Measurements from ENCODE around the gene MAP2K4. TPM values are rescaled to one million over a fixed set of nuclear protein-coding genes. Genes with fewer than 3 reads are reported as not detected.
A peak's percentile ranks its signal among the peaks of the same experiment; 100 is the strongest.

Gene MAP2K4
- total and polyA plus RNA-seq, 2 donors (not counting 1 experiment from before 2014, with no cell fraction given): 23.5 to 25.4 TPM

- H3K4me2 ChIP-seq (ENCODE audit: extremely low read depth, insufficient read depth, low read length): no peak overlapping the region
- H3K4me1 ChIP-seq (ENCODE audit: control insufficient read depth, extremely low read depth, insufficient read depth, low read length): no peaks in the 10 kb centered on the region
- DNase-seq (ENCODE audit: low read depth in 2 of 2): peak; percentile 37 to 80
- no peak overlapping the region for H3K4me3 ChIP-seq (replicated peaks in 1 of 4; ENCODE audit: control extremely low read depth in 1 of 4, insufficient read depth in 1 of 4, low read depth in 3 of 4, low read length in 4 of 4)
- H4K20me1 ChIP-seq (ENCODE audit: control insufficient read depth, extremely low read depth, insufficient read depth, low read length): no peaks in the 10 kb centered on the region
- no peaks in the 10 kb centered on the region for H3K27me3 ChIP-seq (ENCODE audit: control insufficient read depth, insufficient read depth, low read length)
- H3K9ac ChIP-seq (ENCODE audit: insufficient read depth, low read length): no peak overlapping the region
- TF ChIP-seq, protein P1, sequence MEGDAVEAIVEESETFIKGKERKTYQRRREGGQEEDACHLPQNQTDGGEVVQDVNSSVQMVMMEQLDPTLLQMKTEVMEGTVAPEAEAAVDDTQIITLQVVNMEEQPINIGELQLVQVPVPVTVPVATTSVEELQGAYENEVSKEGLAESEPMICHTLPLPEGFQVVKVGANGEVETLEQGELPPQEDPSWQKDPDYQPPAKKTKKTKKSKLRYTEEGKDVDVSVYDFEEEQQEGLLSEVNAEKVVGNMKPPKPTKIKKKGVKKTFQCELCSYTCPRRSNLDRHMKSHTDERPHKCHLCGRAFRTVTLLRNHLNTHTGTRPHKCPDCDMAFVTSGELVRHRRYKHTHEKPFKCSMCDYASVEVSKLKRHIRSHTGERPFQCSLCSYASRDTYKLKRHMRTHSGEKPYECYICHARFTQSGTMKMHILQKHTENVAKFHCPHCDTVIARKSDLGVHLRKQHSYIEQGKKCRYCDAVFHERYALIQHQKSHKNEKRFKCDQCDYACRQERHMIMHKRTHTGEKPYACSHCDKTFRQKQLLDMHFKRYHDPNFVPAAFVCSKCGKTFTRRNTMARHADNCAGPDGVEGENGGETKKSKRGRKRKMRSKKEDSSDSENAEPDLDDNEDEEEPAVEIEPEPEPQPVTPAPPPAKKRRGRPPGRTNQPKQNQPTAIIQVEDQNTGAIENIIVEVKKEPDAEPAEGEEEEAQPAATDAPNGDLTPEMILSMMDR (conservative IDR thresholded peaks at IDR 0.05 in 1 of 2, IDR thresholded peaks at IDR 0.05 in 1 of 2; ENCODE audit: low read depth in 1 of 2, low read length in 2 of 2): peak; percentile 72 to 77
- TF ChIP-seq EZH2 (IDR thresholded peaks at IDR 0.05; ENCODE audit: low read length, missing control alignments): no peak
- H3K27ac ChIP-seq (ENCODE audit: insufficient read depth, low read length): no peak overlapping the region
- no peak overlapping the region for H2AFZ ChIP-seq (ENCODE audit: low read length)
- no peaks in the 10 kb centered on the region for H3K79me2 ChIP-seq (ENCODE audit: control insufficient read depth, insufficient read depth, low read length)
- H3K36me3 ChIP-seq (ENCODE audit: control insufficient read depth, insufficient read depth, low read length): no peaks in the 10 kb centered on the region
- no peaks in the 10 kb centered on the region for H3K9me3 ChIP-seq (ENCODE audit: control insufficient read depth, insufficient read depth, low read depth, low read length)
Measured at GRCh38 chr17:12180644-12181261, 160.1 kb downstream of the MAP2K4 start.

GRCh38 chr17:12187658-12188057 lies 167.0 kb downstream of the MAP2K4 start:
- Histone ChIP-seq H2AFZ (ENCODE audit: low read length) (no peak overlapping the region), H3K4me1 (ENCODE audit: control insufficient read depth, extremely low read depth, insufficient read depth, low read length) (no peaks in the 10 kb centered on the region), H3K4me2 (ENCODE audit: extremely low read depth, insufficient read depth, low read length) (no peak overlapping the region), H4K20me1 (ENCODE audit: control insufficient read depth, extremely low read depth, insufficient read depth, low read length) (no peaks in the 10 kb centered on the region), H3K36me3 (ENCODE audit: control insufficient read depth, insufficient read depth, low read length) (no peaks in the 10 kb centered on the region), H3K9me3 (ENCODE audit: control insufficient read depth, insufficient read depth, low read depth, low read length) (no peaks in the 10 kb centered on the region), H3K9ac (ENCODE audit: insufficient read depth, low read length) (no peak overlapping the region), H3K4me3 (replicated peaks in 1 of 4; ENCODE audit: control extremely low read depth in 1 of 4, insufficient read depth in 1 of 4, low read depth in 3 of 4, low read length in 4 of 4) (no peak overlapping the region), H3K27ac (ENCODE audit: insufficient read depth, low read length) (no peak overlapping the region), H3K79me2 (ENCODE audit: control insufficient read depth, insufficient read depth, low read length) (no peaks in the 10 kb centered on the region), H3K27me3 (ENCODE audit: control insufficient read depth, insufficient read depth, low read length) (no peaks in the 10 kb centered on the region)
- no peak for DNase-seq (ENCODE audit: low read depth in 2 of 2)
- TF ChIP-seq EZH2 (IDR thresholded peaks at IDR 0.05; ENCODE audit: low read length, missing control alignments): no peak
- TF ChIP-seq, protein P1 (conservative IDR thresholded peaks at IDR 0.05 in 1 of 2, IDR thresholded peaks at IDR 0.05 in 1 of 2; ENCODE audit: low read depth in 1 of 2, low read length in 2 of 2): no peak

DNA sequence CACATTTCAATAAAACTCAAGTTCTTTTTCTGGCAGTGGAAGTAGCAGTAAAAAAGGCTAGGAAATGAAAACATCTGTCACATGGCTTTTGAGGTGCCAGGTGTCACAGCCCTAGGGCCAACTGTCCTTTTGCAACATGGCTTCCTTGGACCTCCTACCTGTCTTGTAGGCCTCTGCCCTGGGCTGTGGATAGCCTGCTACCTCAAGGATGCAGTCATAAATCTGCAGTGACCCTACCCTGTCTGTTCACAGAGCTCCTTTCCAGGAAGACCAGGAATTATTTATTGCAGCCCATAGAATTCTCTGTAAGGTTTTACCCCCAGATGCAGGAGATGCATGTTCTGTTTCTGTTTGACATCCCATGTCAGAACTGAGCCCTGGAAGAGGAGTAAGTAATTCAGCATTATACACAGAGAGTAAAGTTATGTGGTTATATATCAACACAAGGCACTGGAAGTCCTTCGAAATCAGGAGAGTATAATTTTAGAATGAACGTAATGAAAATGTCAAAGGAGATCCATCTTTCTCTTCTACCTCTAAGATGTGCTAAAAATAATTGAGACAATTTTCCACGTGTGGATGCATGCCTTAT lies 172.6 kb downstream of the MAP2K4 start:
- H3K4me2 ChIP-seq (ENCODE audit: extremely low read depth, insufficient read depth, low read length): no peak overlapping the region
- H4K20me1 ChIP-seq (ENCODE audit: control insufficient read depth, extremely low read depth, insufficient read depth, low read length): no peaks in the 10 kb centered on the region
- H3K9me3 ChIP-seq (ENCODE audit: control insufficient read depth, insufficient read depth, low read depth, low read length): no peaks in the 10 kb centered on the region
- no peaks in the 10 kb centered on the region for H3K27me3 ChIP-seq (ENCODE audit: control insufficient read depth, insufficient read depth, low read length)
- H3K36me3 ChIP-seq (ENCODE audit: control insufficient read depth, insufficient read depth, low read length): no peaks in the 10 kb centered on the region
- no peak for TF ChIP-seq EZH2 (IDR thresholded peaks at IDR 0.05; ENCODE audit: low read length, missing control alignments)
- TF ChIP-seq, protein P1 (conservative IDR thresholded peaks at IDR 0.05 in 1 of 2, IDR thresholded peaks at IDR 0.05 in 1 of 2; ENCODE audit: low read depth in 1 of 2, low read length in 2 of 2): no peak
- no peaks in the 10 kb centered on the region for H3K79me2 ChIP-seq (ENCODE audit: control insufficient read depth, insufficient read depth, low read length)
- no peak overlapping the region for H3K9ac ChIP-seq (ENCODE audit: insufficient read depth, low read length)
- DNase-seq (ENCODE audit: low read depth in 2 of 2): no peak
- H3K4me1 ChIP-seq (ENCODE audit: control insufficient read depth, extremely low read depth, insufficient read depth, low read length): no peaks in the 10 kb centered on the region
- H2AFZ ChIP-seq (ENCODE audit: low read length): no peak overlapping the region
- no peak overlapping the region for H3K27ac ChIP-seq (ENCODE audit: insufficient read depth, low read length)
- no peak overlapping the region for H3K4me3 ChIP-seq (replicated peaks in 1 of 4; ENCODE audit: control extremely low read depth in 1 of 4, insufficient read depth in 1 of 4, low read depth in 3 of 4, low read length in 4 of 4)

Other genes starting within 250 kb of the MAP2K4 start
- gene ZNF18, start 23.4 kb upstream of the MAP2K4 start, total RNA-seq: 12.8 and 16.8 TPM in 2 replicates
- gene ZNF18, start 23.4 kb upstream of the MAP2K4 start, polyA plus RNA-seq: 5.7 and 7.7 TPM in 2 replicates

Data from fibroblast of lung (primary cell).